ENCODE measurements around the gene TBC1D1. TPM values are rescaled to one million over a fixed set of nuclear protein-coding genes. Genes with fewer than 3 reads are reported as not detected.
A peak's percentile ranks its signal among the peaks of the same experiment; 100 is the strongest.

The TBC1D1 gene
- total and polyA plus RNA-seq, 10 donors: 49.3 to 142 (median 95.5) TPM

DNA sequence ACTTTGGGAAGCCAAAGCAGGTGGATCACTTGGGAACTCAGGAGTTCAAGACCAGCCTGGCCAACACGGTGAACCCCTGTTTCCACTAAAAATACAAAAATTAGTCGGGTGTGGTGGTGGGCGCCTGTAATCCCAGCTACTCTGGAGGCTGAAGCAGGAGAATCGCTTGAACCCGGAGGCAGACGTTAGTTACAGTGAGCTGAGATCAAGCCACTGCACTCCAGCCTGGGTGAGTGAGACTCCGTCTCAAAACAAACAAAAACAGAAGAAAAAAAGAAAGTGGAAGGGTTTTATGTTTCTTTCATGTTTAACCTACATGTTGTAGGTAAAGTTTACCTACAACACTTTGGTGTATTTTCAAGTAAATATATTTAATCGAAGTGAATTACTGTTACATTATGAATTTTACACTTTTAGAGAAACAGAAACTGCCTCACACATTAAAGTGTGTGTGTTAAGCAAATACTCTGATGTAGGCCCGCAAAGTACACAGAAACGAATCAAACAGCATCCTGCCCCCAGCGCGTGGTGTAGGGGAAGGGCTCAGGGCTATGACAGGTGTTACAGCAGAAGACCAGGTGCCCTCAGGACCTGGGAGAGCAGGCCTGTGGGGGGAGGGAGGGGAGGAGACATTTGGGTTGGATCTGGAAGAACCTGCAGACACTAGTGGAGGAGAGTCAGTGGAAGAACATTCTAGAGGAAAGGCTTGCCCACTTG lies 108.3 kb downstream of the TBC1D1 start:
- Histone ChIP-seq H3K4me3 (no peak overlapping the region), H3K36me3 (peaks cover 0 to 21% (median 0%) of the 10 kb centered on the region in 6 donors), H3K27ac (no peak overlapping the region), H3K9me3 (no peaks in the 10 kb centered on the region), H3K4me1 (peaks cover 5 to 74% (median 26%) of the 10 kb centered on the region in 6 donors), H3K27me3 (replicated peaks in 1 of 7) (no peaks in the 10 kb centered on the region)
- intact Hi-C loops (cut with DNase I; ENCODE audit: low total_unique reads): no loop called here
- TF ChIP-seq POLR2A (IDR thresholded peaks at IDR 0.05) (no peak), POLR2AphosphoS5 (IDR thresholded peaks at IDR 0.05) (no peak)
- TF ChIP-seq, protein P1, sequence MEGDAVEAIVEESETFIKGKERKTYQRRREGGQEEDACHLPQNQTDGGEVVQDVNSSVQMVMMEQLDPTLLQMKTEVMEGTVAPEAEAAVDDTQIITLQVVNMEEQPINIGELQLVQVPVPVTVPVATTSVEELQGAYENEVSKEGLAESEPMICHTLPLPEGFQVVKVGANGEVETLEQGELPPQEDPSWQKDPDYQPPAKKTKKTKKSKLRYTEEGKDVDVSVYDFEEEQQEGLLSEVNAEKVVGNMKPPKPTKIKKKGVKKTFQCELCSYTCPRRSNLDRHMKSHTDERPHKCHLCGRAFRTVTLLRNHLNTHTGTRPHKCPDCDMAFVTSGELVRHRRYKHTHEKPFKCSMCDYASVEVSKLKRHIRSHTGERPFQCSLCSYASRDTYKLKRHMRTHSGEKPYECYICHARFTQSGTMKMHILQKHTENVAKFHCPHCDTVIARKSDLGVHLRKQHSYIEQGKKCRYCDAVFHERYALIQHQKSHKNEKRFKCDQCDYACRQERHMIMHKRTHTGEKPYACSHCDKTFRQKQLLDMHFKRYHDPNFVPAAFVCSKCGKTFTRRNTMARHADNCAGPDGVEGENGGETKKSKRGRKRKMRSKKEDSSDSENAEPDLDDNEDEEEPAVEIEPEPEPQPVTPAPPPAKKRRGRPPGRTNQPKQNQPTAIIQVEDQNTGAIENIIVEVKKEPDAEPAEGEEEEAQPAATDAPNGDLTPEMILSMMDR (IDR thresholded peaks at IDR 0.05 in 8 of 11, conservative IDR thresholded peaks at IDR 0.05 in 3 of 11): no peak
- 86 to 92% (median 88%) methylated on average over 12 of the region's 12 CpGs for WGBS, 5 donors
- no peak for DNase-seq

DNA sequence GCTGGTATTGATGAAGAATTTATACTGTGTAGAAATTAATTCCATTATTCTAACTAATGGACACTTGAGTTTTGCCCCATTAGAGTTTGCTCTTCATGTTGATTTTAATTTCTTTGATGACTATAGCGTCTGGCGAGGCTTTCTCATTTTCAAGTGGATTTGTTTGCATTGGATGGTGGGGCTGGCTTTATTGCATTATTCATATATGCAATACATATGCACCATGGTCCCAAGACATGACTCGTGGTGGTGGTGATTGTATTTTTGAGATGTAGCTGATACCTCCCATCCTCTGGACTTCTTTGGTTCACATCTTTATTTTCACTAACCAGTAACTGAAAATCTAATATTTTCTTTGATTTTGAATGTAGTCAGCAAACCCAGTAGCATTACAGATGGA lies 109.1 kb downstream of the TBC1D1 start:
- no peaks in the 10 kb centered on the region for H3K27me3 ChIP-seq (replicated peaks in 1 of 7)
- no peak overlapping the region for H3K4me3 ChIP-seq
- H3K27ac ChIP-seq: no peak overlapping the region
- no peak for TF ChIP-seq POLR2A (IDR thresholded peaks at IDR 0.05)
- no peak for TF ChIP-seq POLR2AphosphoS5 (IDR thresholded peaks at IDR 0.05)
- TF ChIP-seq, protein P1 (IDR thresholded peaks at IDR 0.05 in 8 of 11, conservative IDR thresholded peaks at IDR 0.05 in 3 of 11): no peak
- H3K9me3 ChIP-seq: no peaks in the 10 kb centered on the region
- 95 to 100% (median 97%) methylated on average over 3 of the region's 3 CpGs for WGBS, 5 donors
- intact Hi-C loops (cut with DNase I; ENCODE audit: low total_unique reads): no loop called here
- no peak for DNase-seq
- peaks cover 0 to 21% (median 0%) of the 10 kb centered on the region in 6 donors for H3K36me3 ChIP-seq
- H3K4me1 ChIP-seq: peaks cover 0 to 74% (median 19%) of the 10 kb centered on the region in 6 donors

DNA sequence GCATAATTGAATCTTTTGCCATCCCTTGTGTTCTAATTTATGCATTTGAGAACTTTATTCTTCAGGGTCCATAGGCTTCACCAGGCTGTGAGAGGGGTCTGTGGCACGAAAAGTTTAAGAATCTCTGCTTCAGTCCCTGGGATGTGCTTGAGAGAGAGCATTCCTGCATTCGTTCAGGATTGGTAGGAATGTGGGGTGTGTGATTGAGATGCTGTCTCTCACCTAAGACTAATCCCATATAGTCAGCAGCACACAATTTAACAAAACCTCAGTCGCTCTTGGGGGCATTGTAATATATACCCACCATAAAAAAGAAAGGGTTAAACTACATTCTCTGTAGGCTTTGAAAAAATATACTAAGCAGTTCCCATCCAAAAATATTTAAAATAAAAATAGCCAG lies 111.0 kb downstream of the TBC1D1 start:
- no peak overlapping the region for H3K27ac ChIP-seq
- H3K4me3 ChIP-seq: no peak overlapping the region
- H3K36me3 ChIP-seq: peaks cover 0 to 26% (median 0%) of the 10 kb centered on the region in 6 donors
- no peak for DNase-seq
- no peaks in the 10 kb centered on the region for H3K9me3 ChIP-seq
- TF ChIP-seq POLR2AphosphoS5 (IDR thresholded peaks at IDR 0.05): no peak
- TF ChIP-seq, protein P1 (IDR thresholded peaks at IDR 0.05 in 8 of 11, conservative IDR thresholded peaks at IDR 0.05 in 3 of 11): no peak
- no peak for TF ChIP-seq POLR2A (IDR thresholded peaks at IDR 0.05)
- 87 to 97% (median 94%) methylated on average over 3 of the region's 3 CpGs for WGBS, 5 donors
- intact Hi-C loops (cut with DNase I; ENCODE audit: low total_unique reads): no loop called here
- H3K4me1 ChIP-seq: peaks cover 0 to 67% (median 12%) of the 10 kb centered on the region in 6 donors
- no peaks in the 10 kb centered on the region for H3K27me3 ChIP-seq (replicated peaks in 1 of 7)

DNA sequence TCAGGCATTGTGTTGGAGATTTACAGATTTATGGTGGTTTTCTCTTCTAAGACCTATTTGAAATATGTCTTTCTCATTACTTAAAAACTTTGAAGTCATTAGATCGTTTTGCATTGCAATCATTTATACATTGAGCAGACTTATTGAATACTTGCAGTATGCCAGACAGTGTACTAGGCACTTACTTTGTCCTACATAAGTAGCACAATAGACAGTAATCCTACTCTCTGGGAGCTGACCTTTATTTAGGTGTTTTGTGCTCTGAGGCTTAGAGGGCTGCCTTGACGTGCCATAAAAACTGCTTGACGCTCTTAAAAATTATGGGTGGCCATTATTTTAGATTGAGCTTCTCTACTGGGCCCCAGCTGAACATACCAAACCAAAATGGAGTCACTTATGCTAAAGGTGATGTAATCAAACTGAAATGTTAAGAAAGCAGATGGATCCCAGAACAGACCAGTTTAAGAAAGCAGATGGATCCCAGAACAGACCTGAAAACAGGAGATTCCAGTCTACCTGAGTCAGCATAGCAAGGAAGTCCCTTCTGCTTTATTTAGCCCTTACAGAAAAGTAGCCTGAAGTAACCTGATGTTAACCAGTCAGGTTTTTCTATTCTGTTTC lies 111.7 kb downstream of the TBC1D1 start:
- no peak overlapping the region for H3K4me3 ChIP-seq
- TF ChIP-seq, protein P1 (IDR thresholded peaks at IDR 0.05 in 8 of 11, conservative IDR thresholded peaks at IDR 0.05 in 3 of 11): no peak
- no peak for TF ChIP-seq POLR2A (IDR thresholded peaks at IDR 0.05)
- no peak for TF ChIP-seq POLR2AphosphoS5 (IDR thresholded peaks at IDR 0.05)
- DNase-seq: no peak
- no peaks in the 10 kb centered on the region for H3K9me3 ChIP-seq
- peaks cover 0 to 67% (median 10%) of the 10 kb centered on the region in 6 donors for H3K4me1 ChIP-seq
- peaks cover 0 to 29% (median 0%) of the 10 kb centered on the region in 6 donors for H3K36me3 ChIP-seq
- intact Hi-C loops (cut with DNase I; ENCODE audit: low total_unique reads): no loop called here
- H3K27ac ChIP-seq: peak overlapping the region in 3 of 8 donors; percentile 0 to 14 (median 4)
- no peaks in the 10 kb centered on the region for H3K27me3 ChIP-seq (replicated peaks in 1 of 7)
- 91 to 98% (median 95%) methylated on average over 3 of the region's 3 CpGs for WGBS, 5 donors

Measured in spleen (tissue), 11 donors.